SH-SY5Y (cell line): ENCODE results near the gene UNC13B.

Experiments
- GATA2 ChIP-seq: IDR thresholded peaks from 2 replicates; pipeline ENCODE4 v1.6.1; 2011; ENCODE audit warnings: mild to moderate bottlenecking, low read depth, low read length
- GATA3 ChIP-seq: IDR thresholded peaks from 2 replicates; pipeline ENCODE4 v1.6.1; 2011; ENCODE audit warnings: low read depth, mild to moderate bottlenecking, low read length, moderate library complexity

GRCh38 chr9:35367451-35367850 is 205.6 kb downstream of the UNC13B start:
- no peak for TF ChIP-seq GATA2
- TF ChIP-seq GATA3 = no peak
